HFF-Myc (cell line): ENCODE results near the gene SMYD1.
A peak's percentile ranks its signal among the peaks of the same experiment; 100 is the strongest.

Experiments
- DNase-seq: peaks from one replicate; pipeline ENCODE4 v3.0.0-alpha.2; 2011; ENCODE audit warnings: low read depth; ENCODE audit errors: extremely low read depth
- H3K4me3 ChIP-seq: replicated peaks from 2 replicates; pipeline ENCODE4 v1.5.1; 2011; ENCODE audit warnings: low read depth, mild to moderate bottlenecking, control low read depth, low read length
- CTCF ChIP-seq: IDR thresholded peaks from 2 replicates; pipeline ENCODE4 v1.5.1; 2012; ENCODE audit warnings: mild to moderate bottlenecking, low read depth, low read length, control low read depth; ENCODE audit errors: missing control alignments

SMYD1 gene

GRCh38 chr2:88055371-88056128 lies 12.1 kb upstream of the SMYD1 start, which contains the start of gene KRCC1:
Gene KRCC1, minus strand, starts transcription at chr2:88055783. Its CDS starts 27,220 bp downstream, at chr2:88028563.
- no peak for TF ChIP-seq CTCF
- peak within 1 kb of the TSS; percentile 92 for H3K4me3 ChIP-seq
- peak; percentile 79 for DNase-seq

DNA sequence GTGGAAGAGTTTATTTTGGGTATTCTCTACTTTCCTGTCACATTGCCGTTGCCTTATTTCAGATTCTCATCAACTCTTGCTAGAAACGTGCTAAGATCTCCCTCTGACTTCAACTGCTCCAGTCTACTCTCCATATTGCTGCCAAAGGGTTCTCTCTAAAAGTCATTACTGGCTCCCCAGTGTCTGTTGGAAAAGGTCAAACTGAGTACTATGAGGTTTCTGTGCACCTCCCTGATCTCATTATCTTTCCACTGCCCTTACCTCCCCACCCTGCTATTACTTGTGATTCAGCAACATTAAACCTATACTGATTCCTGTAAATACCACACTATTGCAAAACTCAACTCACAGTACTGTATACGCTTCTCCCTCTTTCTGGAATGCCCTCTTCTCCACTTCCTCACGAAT lies 10.2 kb upstream of the SMYD1 start:
- no peak for TF ChIP-seq CTCF
- no peak for DNase-seq

GRCh38 chr2:88058191-88058590 lies 9.4 kb upstream of the SMYD1 start:
- H3K4me3 ChIP-seq, result no peak overlapping the region
- no peak for TF ChIP-seq CTCF
- DNase-seq, result no peak

More for the DNA sequence above, 10.2 kb upstream of the SMYD1 start:
- H3K4me3 ChIP-seq, result no peak overlapping the region

GRCh38 chr2:88059979-88060906 lies 7.4 kb upstream of the SMYD1 start:
- DNase-seq, result no peak
- TF ChIP-seq CTCF, result peak; percentile 69
- H3K4me3 ChIP-seq, result no peak overlapping the region

GRCh38 chr2:88060907-88061275 lies 6.7 kb upstream of the SMYD1 start:
- no peak overlapping the region for H3K4me3 ChIP-seq
- no peak for TF ChIP-seq CTCF
- DNase-seq, result no peak

- H3K4me3 ChIP-seq, result no peak overlapping the region
- no peak for DNase-seq
- TF ChIP-seq CTCF, result no peak
Measured at GRCh38 chr2:88061295-88061694, 6.3 kb upstream of the SMYD1 start.
